GM18505 (cell line): ENCODE results near the gene NCK2.

Experiments used
- ATAC-seq: cut with Tn5 transposase; IDR thresholded peaks from one replicate; pipeline ENCODE4 v1.9.1; 2021; ENCODE audit not compliant: unreplicated experiment
- POLR2A ChIP-seq: IDR thresholded peaks from 4 replicates; pipeline ENCODE4 v1.6.1; 2011; ENCODE audit warnings: borderline replicate concordance; ENCODE audit not compliant: insufficient read depth, insufficient read length; ENCODE audit errors: extremely low read depth

Gene NCK2

GRCh38 chr2:105840933-105841332 is 96.2 kb downstream of the NCK2 start:
- no peak for TF ChIP-seq POLR2A
- ATAC-seq: no peak

- no peak for ATAC-seq
- TF ChIP-seq POLR2A: no peak
Measured at GRCh38 chr2:105841551-105841950, 96.8 kb downstream of the NCK2 start.

DNA sequence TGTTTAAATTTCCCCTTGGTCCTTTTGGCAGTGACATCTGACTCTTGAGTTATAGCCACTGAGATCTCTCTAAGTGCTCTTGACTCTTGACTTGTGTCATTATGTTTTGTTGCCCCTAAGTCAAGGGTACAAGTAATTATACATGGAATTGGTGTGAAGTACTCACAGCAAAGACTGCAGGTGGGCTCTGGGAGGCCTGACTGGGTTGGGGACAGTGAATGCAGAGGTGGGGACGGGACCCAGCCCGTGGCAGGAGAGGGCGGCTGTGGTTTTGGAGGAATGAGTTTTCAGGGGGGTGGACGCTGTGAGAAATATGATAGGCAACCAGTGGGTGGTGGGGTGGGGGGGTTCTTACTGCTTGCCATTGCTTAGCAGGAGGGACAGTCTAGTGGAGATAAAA is 97.8 kb downstream of the NCK2 start:
- ATAC-seq: no peak
- TF ChIP-seq POLR2A: no peak

DNA sequence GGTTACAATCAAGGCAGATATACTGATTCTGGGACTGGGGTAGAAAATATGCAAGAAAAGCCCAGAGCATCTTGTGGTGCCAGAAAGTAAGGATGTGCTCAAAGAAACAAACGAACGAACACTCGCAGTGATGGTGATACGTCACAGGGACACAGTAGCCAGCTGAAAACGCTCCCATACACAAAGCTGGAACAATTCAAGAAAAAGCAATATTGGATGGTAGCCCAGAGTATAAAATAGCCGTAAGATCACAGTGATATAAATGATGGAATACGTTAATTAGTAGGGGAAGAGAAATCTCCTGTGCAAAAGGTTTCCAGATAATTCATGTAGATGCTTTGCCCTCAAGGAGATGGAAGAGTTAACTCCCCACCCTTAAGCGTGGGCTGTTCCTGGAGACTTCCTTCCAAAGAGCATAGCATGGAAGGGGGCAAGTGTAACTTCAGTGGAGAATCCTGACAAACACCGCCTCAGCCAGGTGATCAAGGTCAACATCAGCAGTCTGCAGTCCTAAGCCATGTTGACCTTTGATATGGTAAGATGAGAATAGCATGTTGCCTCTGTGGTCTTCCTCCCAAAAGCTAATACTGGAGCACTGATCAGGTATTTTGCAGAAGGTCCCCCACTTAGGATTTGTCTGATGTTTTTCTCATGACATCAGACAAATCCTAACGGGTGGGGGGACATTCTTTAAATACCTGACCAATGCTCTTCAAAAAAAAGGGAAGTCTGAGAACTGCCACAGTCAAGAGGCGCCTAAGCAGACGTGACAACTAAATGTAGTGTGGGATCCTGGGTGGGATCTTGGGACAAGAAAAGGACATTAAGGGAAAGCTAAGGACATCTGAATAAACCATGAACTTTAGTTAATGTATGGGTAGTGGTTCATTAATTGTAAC is 99.0 kb downstream of the NCK2 start:
- no peak for TF ChIP-seq POLR2A
- no peak for ATAC-seq

- TF ChIP-seq POLR2A: no peak
Measured at GRCh38 chr2:105845976-105846375, 101.3 kb downstream of the NCK2 start.

DNA sequence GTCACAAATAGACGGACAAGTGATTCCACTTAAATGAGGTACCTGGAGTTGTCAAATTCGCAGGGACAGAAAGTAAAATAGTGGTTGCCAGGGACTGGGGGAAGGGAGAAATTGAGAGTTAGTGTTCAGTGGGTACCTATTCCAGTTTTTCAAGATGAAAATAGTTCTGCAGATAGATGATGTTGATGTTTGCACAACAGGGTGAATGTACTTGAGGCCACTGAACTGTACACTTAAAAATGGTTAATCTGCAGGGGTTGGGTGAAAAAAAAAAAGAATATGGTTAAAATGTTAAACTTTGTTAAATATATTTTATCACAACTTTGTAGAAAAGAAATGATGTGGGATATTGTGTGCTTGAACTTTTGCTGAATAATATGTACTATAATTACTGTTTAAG is 102.3 kb downstream of the NCK2 start:
- TF ChIP-seq POLR2A: no peak
- ATAC-seq: no peak

More at GRCh38 chr2:105845976-105846375, 101.3 kb downstream of the NCK2 start:
- no peak for ATAC-seq

GRCh38 chr2:105848367-105848766 is 103.7 kb downstream of the NCK2 start:
- ATAC-seq: no peak
- TF ChIP-seq POLR2A: no peak

- TF ChIP-seq POLR2A: no peak
- no peak for ATAC-seq
Measured at GRCh38 chr2:105849431-105850179, 104.9 kb downstream of the NCK2 start.

- no peak for ATAC-seq
- TF ChIP-seq POLR2A: no peak
Measured at GRCh38 chr2:105852066-105852465, 107.4 kb downstream of the NCK2 start.

GRCh38 chr2:105853354-105854088 is 108.8 kb downstream of the NCK2 start:
- TF ChIP-seq POLR2A: no peak

DNA sequence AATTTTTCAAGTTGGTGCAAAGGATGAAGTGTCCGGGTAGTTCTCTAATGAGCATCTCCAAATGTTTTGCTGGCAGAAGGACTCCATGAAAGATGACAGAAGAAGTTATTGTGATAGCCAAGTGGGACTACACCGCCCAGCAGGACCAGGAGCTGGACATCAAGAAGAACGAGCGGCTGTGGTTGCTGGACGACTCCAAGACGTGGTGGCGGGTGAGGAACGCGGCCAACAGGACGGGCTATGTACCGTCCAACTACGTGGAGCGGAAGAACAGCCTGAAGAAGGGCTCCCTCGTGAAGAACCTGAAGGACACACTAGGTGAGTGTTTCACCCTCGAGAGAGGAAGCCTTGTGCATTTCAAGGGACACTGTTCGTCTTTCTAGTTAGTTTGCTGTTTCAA is 110.3 kb downstream of the NCK2 start:
- no peak for ATAC-seq

More at GRCh38 chr2:105853354-105854088, 108.8 kb downstream of the NCK2 start:
- no peak for ATAC-seq

DNA sequence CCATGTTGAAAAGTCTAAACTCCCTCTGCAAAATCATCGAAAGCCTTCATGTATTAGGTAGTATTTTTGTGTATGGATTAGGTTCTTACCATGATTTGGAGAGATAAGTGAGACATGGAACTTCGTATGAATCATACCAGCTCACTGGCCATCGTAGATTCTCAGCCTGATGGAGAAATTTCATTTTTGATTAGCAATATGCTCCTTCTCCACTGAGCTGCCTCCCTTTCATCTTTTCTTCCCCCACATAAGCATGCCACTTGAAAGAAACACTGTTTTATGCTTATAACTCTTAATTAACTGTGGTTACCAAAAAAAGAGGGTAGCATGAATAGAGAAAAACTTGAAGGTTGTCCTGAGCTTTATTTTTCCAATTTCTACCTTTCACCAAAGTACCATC is 111.9 kb downstream of the NCK2 start:
- no peak for ATAC-seq
- TF ChIP-seq POLR2A: no peak

More for the DNA sequence above, 110.3 kb downstream of the NCK2 start:
- TF ChIP-seq POLR2A: no peak

DNA sequence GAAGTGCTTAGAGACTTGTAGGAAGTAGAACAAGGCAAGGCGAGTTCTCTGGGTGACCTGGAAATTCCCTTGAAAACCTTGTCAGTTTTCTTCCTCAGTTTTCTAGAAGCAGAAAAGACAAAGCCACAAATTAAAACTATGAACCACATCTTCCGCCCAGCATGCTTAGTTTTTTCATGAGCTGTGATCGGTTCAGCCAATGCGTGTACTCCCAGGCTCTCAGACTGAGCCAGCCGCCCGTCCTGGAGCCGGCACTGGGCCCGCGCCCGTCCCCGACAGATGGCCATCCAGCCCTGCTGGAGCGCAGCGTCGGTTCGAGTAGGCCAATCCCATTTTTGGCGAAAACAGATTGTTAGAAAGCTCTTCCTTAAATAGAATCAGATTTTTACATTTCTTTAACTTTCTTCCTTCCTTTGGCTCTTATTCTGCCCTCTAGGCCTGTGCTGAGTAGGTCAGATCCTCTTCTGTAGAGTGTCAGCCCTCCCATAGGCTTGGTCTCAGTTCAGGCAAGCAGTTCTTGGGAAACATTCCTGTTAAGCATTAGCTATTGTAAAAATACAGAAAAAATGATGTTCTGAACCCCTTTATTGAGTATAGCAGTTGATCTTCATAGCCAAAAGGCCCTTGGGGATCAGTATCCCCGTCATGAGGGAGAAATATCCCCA is 112.5 kb downstream of the NCK2 start:
- no peak for TF ChIP-seq POLR2A
- ATAC-seq: no peak
